ENCODE data around the gene GPR156.

GPR156 gene

DNA sequence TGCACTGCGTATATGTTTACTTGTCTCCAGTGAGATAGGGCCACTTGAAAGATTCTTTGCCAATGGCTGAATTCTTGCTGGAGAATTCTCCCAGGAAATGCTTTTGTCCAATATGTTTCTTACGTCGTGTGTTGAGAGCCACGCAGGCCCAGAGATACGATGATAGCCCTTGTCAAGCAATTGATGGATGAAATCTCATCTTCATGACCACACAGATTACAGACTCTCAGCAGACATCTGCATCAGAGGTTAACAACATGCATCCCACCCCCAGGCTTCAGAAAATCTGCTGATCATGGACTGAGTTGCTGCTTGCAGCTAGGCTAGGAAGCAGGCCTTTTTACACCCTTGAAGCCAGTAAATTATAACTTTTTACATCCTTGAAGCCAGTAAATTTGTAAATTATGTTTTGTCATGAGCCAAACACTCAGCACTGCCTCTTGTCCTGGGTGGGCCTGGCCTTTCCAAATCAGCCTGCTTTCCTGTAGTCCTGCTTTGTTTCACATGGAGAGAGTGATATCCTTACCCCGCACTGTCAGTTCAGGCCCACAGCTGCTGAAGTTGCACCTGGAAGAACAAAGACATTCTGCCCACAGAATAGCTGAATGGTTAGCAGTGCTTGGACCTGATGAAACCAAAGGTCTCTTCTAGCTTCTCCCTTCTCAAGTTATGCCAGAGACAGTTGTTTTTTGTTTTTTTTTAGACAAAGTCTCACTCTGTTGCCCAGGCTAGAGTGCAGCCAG is 84.4 kb downstream of the GPR156 start:
- no peak overlapping the region for H3K27ac ChIP-seq (replicated peaks)
- TF ChIP-seq, protein P1, sequence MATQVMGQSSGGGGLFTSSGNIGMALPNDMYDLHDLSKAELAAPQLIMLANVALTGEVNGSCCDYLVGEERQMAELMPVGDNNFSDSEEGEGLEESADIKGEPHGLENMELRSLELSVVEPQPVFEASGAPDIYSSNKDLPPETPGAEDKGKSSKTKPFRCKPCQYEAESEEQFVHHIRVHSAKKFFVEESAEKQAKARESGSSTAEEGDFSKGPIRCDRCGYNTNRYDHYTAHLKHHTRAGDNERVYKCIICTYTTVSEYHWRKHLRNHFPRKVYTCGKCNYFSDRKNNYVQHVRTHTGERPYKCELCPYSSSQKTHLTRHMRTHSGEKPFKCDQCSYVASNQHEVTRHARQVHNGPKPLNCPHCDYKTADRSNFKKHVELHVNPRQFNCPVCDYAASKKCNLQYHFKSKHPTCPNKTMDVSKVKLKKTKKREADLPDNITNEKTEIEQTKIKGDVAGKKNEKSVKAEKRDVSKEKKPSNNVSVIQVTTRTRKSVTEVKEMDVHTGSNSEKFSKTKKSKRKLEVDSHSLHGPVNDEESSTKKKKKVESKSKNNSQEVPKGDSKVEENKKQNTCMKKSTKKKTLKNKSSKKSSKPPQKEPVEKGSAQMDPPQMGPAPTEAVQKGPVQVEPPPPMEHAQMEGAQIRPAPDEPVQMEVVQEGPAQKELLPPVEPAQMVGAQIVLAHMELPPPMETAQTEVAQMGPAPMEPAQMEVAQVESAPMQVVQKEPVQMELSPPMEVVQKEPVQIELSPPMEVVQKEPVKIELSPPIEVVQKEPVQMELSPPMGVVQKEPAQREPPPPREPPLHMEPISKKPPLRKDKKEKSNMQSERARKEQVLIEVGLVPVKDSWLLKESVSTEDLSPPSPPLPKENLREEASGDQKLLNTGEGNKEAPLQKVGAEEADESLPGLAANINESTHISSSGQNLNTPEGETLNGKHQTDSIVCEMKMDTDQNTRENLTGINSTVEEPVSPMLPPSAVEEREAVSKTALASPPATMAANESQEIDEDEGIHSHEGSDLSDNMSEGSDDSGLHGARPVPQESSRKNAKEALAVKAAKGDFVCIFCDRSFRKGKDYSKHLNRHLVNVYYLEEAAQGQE (IDR thresholded peaks at IDR 0.05; ENCODE audit: insufficient replicate concordance, low read depth), result no peak
- TF ChIP-seq, protein P2, sequence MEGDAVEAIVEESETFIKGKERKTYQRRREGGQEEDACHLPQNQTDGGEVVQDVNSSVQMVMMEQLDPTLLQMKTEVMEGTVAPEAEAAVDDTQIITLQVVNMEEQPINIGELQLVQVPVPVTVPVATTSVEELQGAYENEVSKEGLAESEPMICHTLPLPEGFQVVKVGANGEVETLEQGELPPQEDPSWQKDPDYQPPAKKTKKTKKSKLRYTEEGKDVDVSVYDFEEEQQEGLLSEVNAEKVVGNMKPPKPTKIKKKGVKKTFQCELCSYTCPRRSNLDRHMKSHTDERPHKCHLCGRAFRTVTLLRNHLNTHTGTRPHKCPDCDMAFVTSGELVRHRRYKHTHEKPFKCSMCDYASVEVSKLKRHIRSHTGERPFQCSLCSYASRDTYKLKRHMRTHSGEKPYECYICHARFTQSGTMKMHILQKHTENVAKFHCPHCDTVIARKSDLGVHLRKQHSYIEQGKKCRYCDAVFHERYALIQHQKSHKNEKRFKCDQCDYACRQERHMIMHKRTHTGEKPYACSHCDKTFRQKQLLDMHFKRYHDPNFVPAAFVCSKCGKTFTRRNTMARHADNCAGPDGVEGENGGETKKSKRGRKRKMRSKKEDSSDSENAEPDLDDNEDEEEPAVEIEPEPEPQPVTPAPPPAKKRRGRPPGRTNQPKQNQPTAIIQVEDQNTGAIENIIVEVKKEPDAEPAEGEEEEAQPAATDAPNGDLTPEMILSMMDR (IDR thresholded peaks at IDR 0.05; ENCODE audit: insufficient read depth, low read length), result no peak
- TF ChIP-seq SPI1 (IDR thresholded peaks at IDR 0.05; ENCODE audit: borderline replicate concordance, low read depth), result no peak
- no peak for TF ChIP-seq GABPA (IDR thresholded peaks at IDR 0.05; ENCODE audit: low read depth)
- TF ChIP-seq POLR2AphosphoS5 (IDR thresholded peaks at IDR 0.05; ENCODE audit: low read depth), result no peak
- no peaks in the 10 kb centered on the region for H3K27me3 ChIP-seq (ENCODE audit: insufficient read depth, poor library complexity, severe bottlenecking)

DNA sequence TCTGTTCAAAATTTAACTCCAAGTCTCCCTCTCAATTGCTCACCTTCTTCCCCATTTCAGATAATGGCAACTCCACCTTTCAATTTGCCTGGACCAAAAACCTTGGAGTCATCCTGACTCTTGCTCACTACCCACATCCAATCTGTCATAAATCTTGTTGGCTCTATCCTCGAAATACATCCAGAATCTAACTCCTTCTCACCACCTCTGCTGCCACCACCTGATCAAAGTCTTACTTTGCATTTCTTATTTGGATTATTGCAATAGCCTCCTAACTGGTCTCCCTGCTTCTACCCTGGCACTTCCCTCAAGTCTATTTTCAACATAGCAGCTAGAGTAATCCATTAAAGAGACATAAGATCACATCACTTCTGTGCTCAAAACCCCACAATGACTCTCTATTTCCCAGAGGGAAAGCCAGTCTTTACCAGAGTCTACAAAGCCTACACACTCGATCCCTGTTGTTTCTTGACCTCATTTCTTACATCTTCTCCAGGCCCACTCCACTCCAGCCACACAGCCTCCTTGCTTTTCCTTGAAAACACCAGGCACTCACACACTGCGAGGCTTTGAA is 86.6 kb downstream of the GPR156 start:
- no peaks in the 10 kb centered on the region for H3K27me3 ChIP-seq (ENCODE audit: insufficient read depth, poor library complexity, severe bottlenecking)
- H3K27ac ChIP-seq (replicated peaks), result no peak overlapping the region
- H3K4me3 ChIP-seq (replicated peaks; ENCODE audit: insufficient read depth, low read length), result no peak overlapping the region
- TF ChIP-seq GABPA (IDR thresholded peaks at IDR 0.05; ENCODE audit: low read depth) (no peak), SPI1 (IDR thresholded peaks at IDR 0.05; ENCODE audit: borderline replicate concordance, low read depth) (no peak; the same call in 1 of the 2 replicates), POLR2AphosphoS5 (IDR thresholded peaks at IDR 0.05; ENCODE audit: low read depth) (no peak)
- TF ChIP-seq, protein P2 (IDR thresholded peaks at IDR 0.05; ENCODE audit: insufficient read depth, low read length), result no peak
- TF ChIP-seq, protein P1 (IDR thresholded peaks at IDR 0.05; ENCODE audit: insufficient replicate concordance, low read depth), result no peak
- peak in 1 of 2 experiments; percentile 32 for DNase-seq (ENCODE audit: low read depth in 1 of 2, low spot score in 1 of 2)

More for the DNA sequence above, 84.4 kb downstream of the GPR156 start:
- no peak for DNase-seq (ENCODE audit: low read depth in 1 of 2, low spot score in 1 of 2)
- H3K4me3 ChIP-seq (replicated peaks; ENCODE audit: insufficient read depth, low read length), result no peak overlapping the region

DNA sequence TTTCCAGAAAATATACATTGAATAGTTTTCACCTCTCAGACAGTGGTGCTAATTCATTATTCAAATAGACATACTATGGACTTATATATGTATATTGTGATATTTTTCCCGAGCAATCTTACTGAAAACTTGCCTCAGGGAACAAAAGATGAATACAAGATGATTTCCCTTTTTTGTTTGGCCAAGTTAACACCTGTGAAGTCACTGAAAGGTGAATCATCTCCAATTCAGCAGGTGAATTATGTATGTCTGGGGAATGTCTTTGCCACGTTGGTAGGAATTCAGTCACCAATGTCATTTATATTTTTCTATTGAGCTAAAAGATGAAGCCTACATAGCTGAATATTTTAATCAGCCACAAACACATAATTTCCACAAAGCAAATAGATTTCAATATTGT is 88.2 kb downstream of the GPR156 start:
- no peak for DNase-seq (ENCODE audit: low read depth in 1 of 2, low spot score in 1 of 2)
- no peak overlapping the region for H3K27ac ChIP-seq (replicated peaks)
- H3K27me3 ChIP-seq (ENCODE audit: insufficient read depth, poor library complexity, severe bottlenecking), result no peaks in the 10 kb centered on the region
- TF ChIP-seq, protein P2 (IDR thresholded peaks at IDR 0.05; ENCODE audit: insufficient read depth, low read length), result no peak
- TF ChIP-seq GABPA (IDR thresholded peaks at IDR 0.05; ENCODE audit: low read depth) (no peak), POLR2AphosphoS5 (IDR thresholded peaks at IDR 0.05; ENCODE audit: low read depth) (no peak), SPI1 (IDR thresholded peaks at IDR 0.05; ENCODE audit: borderline replicate concordance, low read depth) (no peak)
- TF ChIP-seq, protein P1 (IDR thresholded peaks at IDR 0.05; ENCODE audit: insufficient replicate concordance, low read depth), result no peak
- H3K4me3 ChIP-seq (replicated peaks; ENCODE audit: insufficient read depth, low read length), result no peak overlapping the region
